Measurements from ENCODE around the gene HELZ.

Gene HELZ

DNA sequence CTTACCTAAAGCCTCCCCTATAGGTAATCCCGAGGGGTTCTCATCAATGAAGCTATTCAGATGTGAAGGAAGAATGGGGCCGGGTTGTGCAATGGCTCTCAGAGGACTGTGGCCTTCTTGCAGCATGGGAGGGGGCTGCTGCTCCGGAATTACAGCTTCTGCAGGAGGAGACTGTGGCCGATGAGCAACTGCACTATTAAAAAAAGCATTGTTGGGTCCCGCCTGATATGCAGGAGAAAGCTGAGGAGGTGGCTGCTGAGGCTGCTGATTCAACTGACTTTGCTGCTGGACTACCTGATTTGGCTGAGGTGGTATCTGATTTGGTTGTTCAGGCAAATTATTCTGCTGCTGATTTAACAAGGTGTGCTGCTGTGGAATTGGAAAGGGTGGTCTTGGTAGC, 135.9 kb downstream of the HELZ start:
- CTCF ChIA-PET = no interaction called here
- Histone ChIP-seq H3K27ac (ENCODE audit: extremely low read depth, low read depth, low read length) (no peak overlapping the region), H3K4me1 (ENCODE audit: control insufficient read depth, insufficient read depth, low read length) (0 out of 2 replicates have a peak, but pooled peaks cover 5% of the 10 kb centered on the region), H3K9me3 (ENCODE audit: control insufficient read depth, insufficient read depth, low read depth, low read length) (no peaks in the 10 kb centered on the region), H3K4me3 (ENCODE audit: low read depth, low read length) (no peak overlapping the region), H3K36me3 (ENCODE audit: control insufficient read depth in 2 of 2, insufficient read depth in 1 of 2, low read length in 2 of 2) (peaks cover 57 to 76% of the 10 kb centered on the region in 2 experiments)
- no peak for TF ChIP-seq ZNF561 (tag by site-specific recombination; IDR thresholded peaks at IDR 0.05; ENCODE audit: borderline replicate concordance)
- no peak for TF ChIP-seq ZBTB17 (tag by site-specific recombination; IDR thresholded peaks at IDR 0.05)
- no peak for TF ChIP-seq ZNF132 (tag by site-specific recombination; IDR thresholded peaks at IDR 0.05; ENCODE audit: borderline replicate concordance)
- TF ChIP-seq ZNF600 (tag by site-specific recombination; IDR thresholded peaks at IDR 0.05) = 0 out of 2 replicates have a peak, but pooled peaks have one; percentile 37
- POLR2A ChIA-PET = no interaction called here

DNA sequence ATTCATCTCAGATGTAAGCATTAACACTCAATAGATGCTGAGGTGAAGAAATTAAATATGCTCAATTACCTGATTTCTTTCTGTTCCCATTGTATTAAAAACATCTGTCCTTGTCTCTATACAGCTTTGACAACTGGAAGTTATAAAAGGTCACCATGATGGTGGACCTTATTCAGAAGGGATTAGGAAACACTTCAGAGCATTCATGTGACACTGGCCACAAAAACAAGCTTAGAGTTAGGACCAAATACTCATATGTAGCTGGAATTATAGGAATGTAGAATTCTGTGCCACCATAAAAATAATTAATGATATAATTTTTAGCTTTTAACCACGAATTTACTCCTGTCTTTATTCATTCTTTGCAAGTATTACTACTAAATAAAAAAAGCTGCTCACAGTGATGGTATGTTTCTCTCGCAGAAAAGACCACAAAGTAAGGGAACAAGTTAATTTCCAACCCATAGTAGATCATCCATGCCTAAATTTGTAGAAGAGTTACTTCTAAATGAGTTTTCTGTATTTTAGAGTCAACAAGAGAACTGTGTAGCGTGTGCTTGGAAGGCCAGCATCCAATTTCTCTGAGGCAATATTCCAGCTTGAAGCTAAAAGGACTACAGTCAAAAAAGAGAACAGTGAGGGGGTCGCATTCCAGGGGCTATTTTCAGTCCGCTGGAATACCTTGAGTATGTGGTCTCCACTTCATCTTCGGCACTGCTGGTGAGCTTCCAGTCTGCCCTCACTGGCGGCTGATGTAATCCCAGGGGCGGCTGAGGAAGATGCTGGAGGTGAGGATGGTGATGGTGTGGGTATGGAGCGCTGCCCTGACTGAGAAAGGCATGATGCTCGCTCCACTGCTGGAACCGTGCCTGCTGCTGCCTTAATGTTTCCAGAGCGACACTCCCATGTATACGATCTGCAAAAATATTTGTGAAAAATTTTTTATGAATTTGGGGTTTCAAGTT, 136.9 kb downstream of the HELZ start:
- H3K4me3 ChIP-seq (ENCODE audit: low read depth, low read length) = no peak overlapping the region
- 0 out of 2 replicates have a peak, but pooled peaks cover 5% of the 10 kb centered on the region for H3K4me1 ChIP-seq (ENCODE audit: control insufficient read depth, insufficient read depth, low read length)
- no peak overlapping the region for H3K27ac ChIP-seq (ENCODE audit: extremely low read depth, low read depth, low read length)
- ChIA-PET POLR2A (no interaction called here), CTCF (interaction anchor here (0.8 to 1.4 kb wide), 2 partner anchors 11 to 392 kb away, joined by 3 read pairs; no protein-coding TSS in a partner anchor)
- TF ChIP-seq MYNN (tag by site-specific recombination; IDR thresholded peaks at IDR 0.05; ENCODE audit: borderline replicate concordance) (no peak), ZNF394 (tag by site-specific recombination; IDR thresholded peaks at IDR 0.05; ENCODE audit: borderline replicate concordance) (no peak), ZNF121 (tag by site-specific recombination; IDR thresholded peaks at IDR 0.05) (no peak), ZNF169 (tag by site-specific recombination; IDR thresholded peaks at IDR 0.05) (no peak), ZNF48 (tag by site-specific recombination; IDR thresholded peaks at IDR 0.05) (no peak)
- TF ChIP-seq, protein P1, sequence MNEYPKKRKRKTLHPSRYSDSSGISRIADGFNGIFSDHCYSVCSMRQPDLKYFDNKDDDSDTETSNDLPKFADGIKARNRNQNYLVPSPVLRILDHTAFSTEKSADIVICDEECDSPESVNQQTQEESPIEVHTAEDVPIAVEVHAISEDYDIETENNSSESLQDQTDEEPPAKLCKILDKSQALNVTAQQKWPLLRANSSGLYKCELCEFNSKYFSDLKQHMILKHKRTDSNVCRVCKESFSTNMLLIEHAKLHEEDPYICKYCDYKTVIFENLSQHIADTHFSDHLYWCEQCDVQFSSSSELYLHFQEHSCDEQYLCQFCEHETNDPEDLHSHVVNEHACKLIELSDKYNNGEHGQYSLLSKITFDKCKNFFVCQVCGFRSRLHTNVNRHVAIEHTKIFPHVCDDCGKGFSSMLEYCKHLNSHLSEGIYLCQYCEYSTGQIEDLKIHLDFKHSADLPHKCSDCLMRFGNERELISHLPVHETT (tag by site-specific recombination; IDR thresholded peaks at IDR 0.05) = no peak
- H3K9me3 ChIP-seq (ENCODE audit: control insufficient read depth, insufficient read depth, low read depth, low read length) = no peaks in the 10 kb centered on the region
- peaks cover 53 to 67% of the 10 kb centered on the region in 2 experiments for H3K36me3 ChIP-seq (ENCODE audit: control insufficient read depth in 2 of 2, insufficient read depth in 1 of 2, low read length in 2 of 2)

- no peak for TF ChIP-seq PRDM1 (tag by site-specific recombination; IDR thresholded peaks at IDR 0.05)
- TF ChIP-seq KLF1 (tag by site-specific recombination; IDR thresholded peaks at IDR 0.05) = no peak
- TF ChIP-seq ZNF114 (tag by site-specific recombination; IDR thresholded peaks at IDR 0.05) = no peak
- no peak for TF ChIP-seq ZNF416 (tag by site-specific recombination; IDR thresholded peaks at IDR 0.05)
- no peak for TF ChIP-seq ZEB2 (tag by site-specific recombination; IDR thresholded peaks at IDR 0.05)
- no peak for TF ChIP-seq KLF10 (tag by site-specific recombination; IDR thresholded peaks at IDR 0.05)
- TF ChIP-seq WT1 (tag by site-specific recombination; IDR thresholded peaks at IDR 0.05) = no peak
- no peak for TF ChIP-seq ZNF423 (tag by site-specific recombination; IDR thresholded peaks at IDR 0.05)
- Histone ChIP-seq H3K4me3 (ENCODE audit: low read depth, low read length) (no peak overlapping the region), H3K27ac (ENCODE audit: extremely low read depth, low read depth, low read length) (no peak overlapping the region), H3K4me1 (ENCODE audit: control insufficient read depth, insufficient read depth, low read length) (0 out of 2 replicates have a peak, but pooled peaks cover 5% of the 10 kb centered on the region), H3K9me3 (ENCODE audit: control insufficient read depth, insufficient read depth, low read depth, low read length) (no peaks in the 10 kb centered on the region), H3K36me3 (ENCODE audit: control insufficient read depth in 2 of 2, insufficient read depth in 1 of 2, low read length in 2 of 2) (peaks cover 50 to 61% of the 10 kb centered on the region in 2 experiments)
- ChIA-PET POLR2A (no interaction called here), CTCF (interaction anchor here (0.6 to 1.4 kb wide), 2 partner anchors 33 to 391 kb away, joined by 3 read pairs; no protein-coding TSS in a partner anchor)
Observed at GRCh38 chr17:67107171-67107570, 137.8 kb downstream of the HELZ start.
